ENCODE results near the gene SPC24.
"Not testable (repeated sequence)": the region's sequence is repeated elsewhere in the genome, so short reads cannot be mapped to it uniquely, and the experiment has no call there.

Gene SPC24

DNA sequence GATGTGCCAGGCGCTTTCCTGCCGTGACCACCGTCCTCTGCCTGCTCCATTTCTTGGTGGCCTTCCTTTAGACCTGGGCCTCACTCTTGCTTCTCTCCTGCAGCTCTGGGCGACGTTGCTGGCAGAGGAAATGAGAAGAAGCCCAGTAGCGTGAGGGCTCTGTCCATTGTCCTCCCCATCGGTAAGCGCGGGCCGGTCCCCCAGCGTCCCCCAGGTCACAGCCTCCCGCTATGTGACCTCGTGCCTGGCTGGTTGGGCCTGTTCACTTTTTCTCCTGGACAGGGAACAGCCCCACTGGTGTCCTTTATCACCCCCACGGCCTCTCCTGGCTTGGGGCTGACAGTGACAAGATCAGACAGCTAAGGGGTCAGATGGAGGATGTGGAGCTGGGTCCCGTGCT lies 27.7 kb downstream of the SPC24 start:
- no peak for DNase-seq (ENCODE audit: low spot score)

GRCh38 chr19:11125994-11126685 lies 29.4 kb downstream of the SPC24 start:
- DNase-seq (ENCODE audit: low spot score): peak; percentile 83

GRCh38 chr19:11124157-11124556 lies 31.4 kb downstream of the SPC24 start:
- not testable (repeated sequence) for DNase-seq (ENCODE audit: low spot score)

DNA sequence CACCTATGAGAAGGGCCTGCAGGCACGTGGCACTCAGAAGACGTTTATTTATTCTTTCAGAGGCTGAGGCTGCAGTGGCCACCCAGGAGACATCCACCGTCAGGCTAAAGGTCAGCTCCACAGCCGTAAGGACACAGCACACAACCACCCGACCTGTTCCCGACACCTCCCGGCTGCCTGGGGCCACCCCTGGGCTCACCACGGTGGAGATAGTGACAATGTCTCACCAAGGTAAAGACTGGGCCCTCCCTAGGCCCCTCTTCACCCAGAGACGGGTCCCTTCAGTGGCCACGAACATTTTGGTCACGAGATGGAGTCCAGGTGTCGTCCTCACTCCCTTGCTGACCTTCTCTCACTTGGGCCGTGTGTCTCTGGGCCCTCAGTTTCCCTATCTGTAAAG lies 32.5 kb downstream of the SPC24 start:
- DNase-seq (ENCODE audit: low spot score): no peak

- not testable (repeated sequence) for DNase-seq (ENCODE audit: low spot score)
Observed at GRCh38 chr19:11121963-11122362, 33.6 kb downstream of the SPC24 start.

- DNase-seq (ENCODE audit: low spot score): no peak
Observed at GRCh38 chr19:11116507-11116906, 39.1 kb downstream of the SPC24 start.

- DNase-seq (ENCODE audit: low spot score): no peak
Observed at GRCh38 chr19:11115895-11116446, 39.6 kb downstream of the SPC24 start.

- DNase-seq (ENCODE audit: low spot score): no peak
Observed at GRCh38 chr19:11115042-11115441, 40.5 kb downstream of the SPC24 start.

DNA sequence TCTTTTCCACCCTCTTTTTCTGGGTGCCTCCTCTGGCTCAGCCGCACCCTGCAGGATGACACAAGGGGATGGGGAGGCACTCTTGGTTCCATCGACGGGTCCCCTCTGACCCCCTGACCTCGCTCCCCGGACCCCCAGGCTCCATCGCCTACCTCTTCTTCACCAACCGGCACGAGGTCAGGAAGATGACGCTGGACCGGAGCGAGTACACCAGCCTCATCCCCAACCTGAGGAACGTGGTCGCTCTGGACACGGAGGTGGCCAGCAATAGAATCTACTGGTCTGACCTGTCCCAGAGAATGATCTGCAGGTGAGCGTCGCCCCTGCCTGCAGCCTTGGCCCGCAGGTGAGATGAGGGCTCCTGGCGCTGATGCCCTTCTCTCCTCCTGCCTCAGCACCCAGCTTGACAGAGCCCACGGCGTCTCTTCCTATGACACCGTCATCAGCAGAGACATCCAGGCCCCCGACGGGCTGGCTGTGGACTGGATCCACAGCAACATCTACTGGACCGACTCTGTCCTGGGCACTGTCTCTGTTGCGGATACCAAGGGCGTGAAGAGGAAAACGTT lies 42.4 kb downstream of the SPC24 start:
- no peak for DNase-seq (ENCODE audit: low spot score)

- no peak for DNase-seq (ENCODE audit: low spot score)
Observed at GRCh38 chr19:11111771-11112144, 43.8 kb downstream of the SPC24 start.

DNA sequence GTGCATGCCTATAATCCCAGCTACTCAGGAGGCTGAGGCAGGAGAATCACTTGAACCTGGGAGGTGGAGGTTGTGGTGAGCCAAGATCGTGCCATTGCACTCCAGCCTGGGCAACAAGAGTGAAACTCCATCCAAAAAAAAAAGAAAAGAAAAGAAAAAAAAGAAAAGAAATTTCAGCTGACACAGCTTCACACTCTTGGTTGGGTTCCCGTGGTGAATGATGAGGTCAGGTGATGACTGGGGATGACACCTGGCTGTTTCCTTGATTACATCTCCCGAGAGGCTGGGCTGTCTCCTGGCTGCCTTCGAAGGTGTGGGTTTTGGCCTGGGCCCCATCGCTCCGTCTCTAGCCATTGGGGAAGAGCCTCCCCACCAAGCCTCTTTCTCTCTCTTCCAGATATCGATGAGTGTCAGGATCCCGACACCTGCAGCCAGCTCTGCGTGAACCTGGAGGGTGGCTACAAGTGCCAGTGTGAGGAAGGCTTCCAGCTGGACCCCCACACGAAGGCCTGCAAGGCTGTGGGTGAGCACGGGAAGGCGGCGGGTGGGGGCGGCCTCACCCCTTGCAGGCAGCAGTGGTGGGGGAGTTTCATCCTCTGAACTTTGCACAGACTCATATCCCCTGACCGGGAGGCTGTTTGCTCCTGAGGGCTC lies 44.3 kb downstream of the SPC24 start:
- DNase-seq (ENCODE audit: low spot score): no peak

GRCh38 chr19:11108746-11109145 lies 46.8 kb downstream of the SPC24 start:
- no peak for DNase-seq (ENCODE audit: low spot score)

DNA sequence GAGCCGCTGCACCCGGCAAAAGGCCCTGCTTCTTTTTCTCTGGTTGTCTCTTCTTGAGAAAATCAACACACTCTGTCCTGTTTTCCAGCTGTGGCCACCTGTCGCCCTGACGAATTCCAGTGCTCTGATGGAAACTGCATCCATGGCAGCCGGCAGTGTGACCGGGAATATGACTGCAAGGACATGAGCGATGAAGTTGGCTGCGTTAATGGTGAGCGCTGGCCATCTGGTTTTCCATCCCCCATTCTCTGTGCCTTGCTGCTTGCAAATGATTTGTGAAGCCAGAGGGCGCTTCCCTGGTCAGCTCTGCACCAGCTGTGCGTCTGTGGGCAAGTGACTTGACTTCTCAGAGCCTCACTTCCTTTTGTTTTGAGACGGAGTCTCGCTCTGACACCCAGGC lies 49.1 kb downstream of the SPC24 start:
- no peak for DNase-seq (ENCODE audit: low spot score)

GRCh38 chr19:11105014-11105636 lies 50.5 kb downstream of the SPC24 start:
- no peak for DNase-seq (ENCODE audit: low spot score)

DNA sequence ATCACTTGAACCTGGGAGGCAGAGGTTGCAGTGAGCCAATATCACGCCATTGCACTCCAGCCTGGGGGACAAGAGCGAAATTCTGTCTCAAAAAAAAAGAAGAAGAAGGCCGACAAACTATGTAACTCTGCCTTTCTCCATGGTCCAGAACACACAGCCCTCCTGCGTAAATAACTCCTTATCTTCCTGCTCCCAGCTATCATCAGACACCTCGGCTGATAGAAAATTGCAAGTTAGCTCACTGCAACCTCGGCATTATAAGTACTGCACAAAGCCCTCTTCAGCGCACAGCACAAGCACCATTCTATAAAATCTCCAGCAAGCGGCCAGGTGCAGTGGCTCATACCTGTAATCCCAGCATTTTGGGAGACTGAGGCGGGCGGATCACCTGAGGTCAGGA lies 51.9 kb downstream of the SPC24 start:
- not testable (repeated sequence) for DNase-seq (ENCODE audit: low spot score)

DNA sequence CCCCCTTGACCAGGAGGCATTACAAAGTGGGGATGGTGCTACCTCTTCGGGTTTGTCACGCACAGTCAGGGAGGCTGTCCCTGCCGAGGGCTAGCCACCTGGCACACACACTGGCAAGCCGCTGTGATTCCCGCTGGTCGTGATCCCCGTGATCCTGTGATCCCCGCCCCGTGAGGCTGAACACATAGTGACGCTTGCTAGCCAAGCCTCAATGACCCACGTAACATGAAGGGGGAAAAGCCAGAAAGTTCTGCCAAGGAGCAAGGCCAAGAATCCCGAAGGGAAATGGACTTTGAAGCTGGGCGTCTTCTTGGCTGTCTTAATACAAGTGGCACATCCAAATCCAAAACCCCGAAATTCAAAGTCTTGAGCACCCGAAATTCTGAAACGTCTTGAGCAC lies 52.6 kb downstream of the SPC24 start:
- no peak for DNase-seq (ENCODE audit: low spot score)

GRCh38 chr19:11101057-11101456 lies 54.5 kb downstream of the SPC24 start:
- DNase-seq (ENCODE audit: low spot score): no peak

- DNase-seq (ENCODE audit: low spot score): no peak
Observed at GRCh38 chr19:11100049-11100448, 55.5 kb downstream of the SPC24 start.

DNA sequence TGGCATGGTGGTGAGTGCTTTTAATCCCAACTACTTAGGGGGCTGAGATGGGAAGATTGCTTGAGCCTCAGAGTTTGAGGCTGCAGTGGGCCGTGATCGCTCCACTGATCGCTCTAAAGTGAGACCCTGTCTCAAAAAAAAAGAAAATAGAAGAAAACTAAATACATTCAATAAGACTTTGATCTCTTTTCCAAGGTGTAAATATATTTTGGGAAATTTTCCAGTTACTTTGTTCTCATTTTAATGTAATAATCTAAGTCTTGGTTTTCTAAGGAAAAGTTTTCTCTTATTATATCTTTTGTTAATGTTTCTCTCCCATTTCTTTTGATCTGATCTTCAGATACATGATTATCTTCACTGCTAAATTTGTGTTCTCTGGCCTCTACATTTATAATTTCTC lies 56.7 kb downstream of the SPC24 start:
- DNase-seq (ENCODE audit: low spot score): no peak

DNA sequence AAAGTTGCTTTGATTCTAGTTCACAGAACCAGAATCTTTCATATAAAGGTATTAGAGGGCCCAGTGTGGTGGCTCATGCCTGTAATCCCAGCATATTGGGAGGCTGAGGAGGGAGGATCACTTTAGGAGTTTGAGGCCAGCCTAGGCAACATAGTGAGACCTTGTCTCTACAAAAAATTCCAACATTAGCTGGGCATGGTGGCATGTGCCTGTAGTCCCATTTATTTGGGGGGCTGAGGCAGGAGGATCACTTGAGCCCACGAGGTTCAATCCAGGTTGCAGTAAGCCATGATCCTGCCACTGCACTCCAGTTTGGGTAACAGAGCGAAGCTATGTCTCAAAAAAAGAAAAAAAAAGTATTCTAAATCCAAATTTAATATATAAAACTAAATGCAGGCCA lies 57.3 kb downstream of the SPC24 start:
- DNase-seq (ENCODE audit: low spot score): no peak

DNA sequence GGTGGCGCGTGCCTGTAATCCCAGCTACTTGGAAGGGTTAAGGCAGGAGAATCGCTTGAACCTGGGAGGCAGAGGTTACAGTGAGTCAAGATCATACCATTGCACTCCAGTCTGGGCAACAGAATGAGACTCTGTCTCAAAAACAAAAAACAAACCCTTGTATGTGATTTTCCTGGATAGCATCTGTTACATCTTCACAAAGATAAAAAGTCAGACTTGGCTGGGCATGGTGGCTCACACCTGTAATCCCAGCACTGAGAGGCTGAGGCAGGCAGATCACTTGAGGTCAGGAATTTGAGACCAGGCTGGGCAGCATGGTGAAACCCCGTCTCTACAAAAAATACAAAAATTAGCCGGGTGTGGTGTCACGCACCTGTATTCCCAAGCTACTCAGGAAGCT lies 58.2 kb downstream of the SPC24 start:
- not testable (repeated sequence) for DNase-seq (ENCODE audit: low spot score)

- peak; percentile 50 for DNase-seq (ENCODE audit: low spot score)
Observed at GRCh38 chr19:11096210-11096841, 59.3 kb downstream of the SPC24 start.
